HCT116 (cell line): ENCODE results near the gene DLK1. TPM values are rescaled to one million over a fixed set of nuclear protein-coding genes. Genes with fewer than 3 reads are reported as not detected.

Experiments used
- ATAC-seq: fragments of 200-7000 bp; cut with Tn5 transposase; 2 replicates; pipeline ENCODE4 v1.9.1; 2020; ENCODE audit warnings: mild to moderate bottlenecking, moderate library complexity
- BruUV-seq: library from RNA; stranded (reverse); fragments of 400-500 nt; replicated peaks from 2 replicates; lab custom pipeline; 2021; lab: Mats Ljungman, UMichigan
- CTCF ChIA-PET: fragments of 300-600 bp; sonication (Branson Sonifier 250); formaldehyde crosslinking; loops from one replicate; lab custom pipeline; 2021; ENCODE audit warnings: antibody characterized with exemption; lab: Charles Lee
- POLR2A ChIA-PET: fragments of 300-600, 350-600 bp; sonication (Branson Sonifier 250); formaldehyde crosslinking; loops from one replicate; lab custom pipeline; 2021; ENCODE audit warnings: antibody characterized with exemption; lab: Charles Lee
- RAD21 ChIA-PET, 2 experiments: fragments of 300-600 bp; sonication (Branson Sonifier 250); formaldehyde crosslinking; loops; one replicate each; lab custom pipeline; 2023; ENCODE audit warnings: low total read pairs in 2 of 2; ENCODE audit not compliant: uncharacterized antibody in 2 of 2, unreplicated experiment in 2 of 2, low non-redundant PET in 1 of 2; lab: Charles Lee
- DNase-seq: peaks from one replicate; pipeline ENCODE4 v3.0.0-alpha.2; 2010; ENCODE audit warnings: low read depth, low spot score
- H2AFZ ChIP-seq: fragments of 200-600 bp; shearing (Covaris generic), sonication (generic); 2 replicates; pipeline ENCODE4 v1.6.1; 2017; ENCODE audit warnings: low read depth, mixed run types, mixed read lengths, antibody characterized with exemption, low read length; ENCODE audit not compliant: poor library complexity, severe bottlenecking
- H3K27ac ChIP-seq: 2 replicates; pipeline ENCODE4 v1.5.1; 2012; ENCODE audit warnings: low read depth, low read length
- H3K27me3 ChIP-seq: fragments of 200-600 bp; sonication (generic); 2 replicates; pipeline ENCODE4 v1.6.1; 2016; ENCODE audit warnings: mixed run types, low read length, mixed read lengths; ENCODE audit not compliant: insufficient read depth
- H3K36me3 ChIP-seq, 2 experiments: fragments of 200-500 bp in 1 of 2; fragments of 200-600 bp in 1 of 2; sonication (Bioruptor generic) in 1 of 2; sonication (generic) in 1 of 2; 2 replicates each; pipeline versions ENCODE4 v1.5.1 to v1.6.1; 2014 to 2016; ENCODE audit warnings: low read length in 2 of 2, inconsistent platforms in 1 of 2, mixed read lengths in 1 of 2, mixed run types in 1 of 2; ENCODE audit not compliant: insufficient read depth in 2 of 2, control insufficient read depth in 1 of 2
- H3K4me1 ChIP-seq, 2 experiments: fragments of 200-600 bp in 1 of 2; sonication (generic) in 1 of 2; 2 replicates each; pipeline versions ENCODE4 v1.5.1 to v1.6.1; 2012 to 2017; ENCODE audit warnings: low read length in 2 of 2, inconsistent platforms in 1 of 2, mild to moderate bottlenecking in 1 of 2, mixed read lengths in 1 of 2, mixed run types in 1 of 2, moderate library complexity in 1 of 2; ENCODE audit not compliant: insufficient read depth in 2 of 2, control insufficient read depth in 1 of 2
- H3K4me2 ChIP-seq: fragments of 200-600 bp; sonication (generic); 2 replicates; pipeline ENCODE4 v1.6.1; 2017; ENCODE audit warnings: mixed run types, low read length, mixed read lengths
- H3K4me3 ChIP-seq, 2 experiments: fragments of 200-600 bp in 1 of 2; sonication (generic) in 1 of 2; replicated peaks in 1 of 2; 2 replicates each; pipeline ENCODE4 v1.5.1; 2011 to 2016; ENCODE audit warnings: low read length in 2 of 2, control low read depth in 1 of 2, low read depth in 1 of 2, mild to moderate bottlenecking in 1 of 2, mixed read lengths in 1 of 2, mixed run types in 1 of 2
- H3K79me2 ChIP-seq: fragments of 200-600 bp; sonication (generic); 2 replicates; pipeline ENCODE4 v1.6.1; 2017; ENCODE audit warnings: mild to moderate bottlenecking, mixed run types, low read length, moderate library complexity, mixed read lengths; ENCODE audit not compliant: insufficient read depth
- H3K9ac ChIP-seq: fragments of 200-600 bp; sonication (generic); 2 replicates; pipeline ENCODE4 v1.6.1; 2016; ENCODE audit warnings: low read length, mixed read lengths
- H3K9me2 ChIP-seq: fragments of 200-600 bp; sonication (generic), shearing (Covaris generic); 2 replicates; pipeline ENCODE4 v1.6.1; 2017; ENCODE audit warnings: mixed run types, mild to moderate bottlenecking, moderate library complexity; ENCODE audit not compliant: insufficient read depth
- H3K9me3 ChIP-seq, 2 experiments: fragments of 200-500 bp in 1 of 2; fragments of 200-600 bp in 1 of 2; sonication (Bioruptor generic) in 1 of 2; sonication (generic) in 1 of 2; 2 replicates each; pipeline ENCODE4 v1.6.1; 2014 to 2017; ENCODE audit warnings: low read length in 2 of 2, mixed read lengths in 2 of 2, inconsistent platforms in 1 of 2, low read depth in 1 of 2, mild to moderate bottlenecking in 1 of 2, mixed run types in 1 of 2, moderate library complexity in 1 of 2; ENCODE audit not compliant: control insufficient read depth in 1 of 2, insufficient read depth in 1 of 2
- H4K20me1 ChIP-seq: fragments of 200-600 bp; sonication (generic), shearing (Covaris generic); 2 replicates; pipeline ENCODE4 v1.6.1; 2017; ENCODE audit warnings: mixed run types, mild to moderate bottlenecking, moderate library complexity; ENCODE audit not compliant: insufficient read depth
- EGR1 ChIP-seq: IDR thresholded peaks from 2 replicates; pipeline ENCODE4 v1.6.1; 2012; ENCODE audit warnings: low read depth
- EZH2phosphoT487 ChIP-seq: fragments of 200-600 bp; IDR thresholded peaks from 2 replicates; pipeline ENCODE4 v1.6.1; 2018; ENCODE audit warnings: antibody characterized with exemption, borderline replicate concordance
- FOSL1 ChIP-seq: IDR thresholded peaks from 2 replicates; pipeline ENCODE4 v1.6.1; 2012; ENCODE audit warnings: low read depth
- POLR2AphosphoS5 ChIP-seq: IDR thresholded peaks from 2 replicates; pipeline ENCODE4 v1.6.1; 2011; ENCODE audit warnings: mild to moderate bottlenecking, low read depth, low read length, moderate library complexity
- TCF7L2 ChIP-seq: IDR thresholded peaks from 2 replicates; pipeline ENCODE4 v1.7.0; 2011; ENCODE audit warnings: borderline replicate concordance, inconsistent platforms; ENCODE audit not compliant: insufficient read depth, insufficient read length; ENCODE audit errors: extremely low read depth
- ZFX ChIP-seq: fragments of 450-650 bp; IDR thresholded peaks from 2 replicates; pipeline ENCODE4 v1.6.1; 2017
- ZNF274 ChIP-seq: fragments of 200-500 bp; sonication (Bioruptor generic); IDR thresholded peaks from 2 replicates; pipeline ENCODE4 v1.6.1; 2014; ENCODE audit warnings: mild to moderate bottlenecking, low read depth, low read length, inconsistent platforms
- intact Hi-C: fragments of 100-400 bp; cut with micrococcal nuclease; formaldehyde crosslinking; loops from 2 replicates; pipeline ENCODE4 v1.10.0; 2022
- total RNA-seq: library from RNA; stranded (reverse); gene quantifications from one replicate; pipeline ENCODE4 v1.2.1, GENCODE V29; 2021; ENCODE audit not compliant: unreplicated experiment
- TF ChIP-seq, protein P1 (sequence below), 3 experiments: fragments of 200-600 bp in 1 of 3; sonication (generic) in 1 of 3; IDR thresholded peaks in 2 of 3; conservative IDR thresholded peaks in 1 of 3; 2 replicates each; pipeline ENCODE4 v1.5.1; 2012 to 2017; ENCODE audit warnings: low read depth in 2 of 3, low read length in 2 of 3, antibody characterized with exemption in 1 of 3, borderline replicate concordance in 1 of 3, control low read depth in 1 of 3, mild to moderate bottlenecking in 1 of 3, mixed read lengths in 1 of 3, mixed run types in 1 of 3, moderate library complexity in 1 of 3; ENCODE audit not compliant: insufficient read depth in 1 of 3
- TF ChIP-seq, protein P2 (sequence below): IDR thresholded peaks from 2 replicates; pipeline ENCODE4 v1.6.1; 2012; ENCODE audit warnings: low read depth

The DLK1 gene
- total RNA-seq, 1 experiment from 2014 or later = 1.5 TPM

DNA sequence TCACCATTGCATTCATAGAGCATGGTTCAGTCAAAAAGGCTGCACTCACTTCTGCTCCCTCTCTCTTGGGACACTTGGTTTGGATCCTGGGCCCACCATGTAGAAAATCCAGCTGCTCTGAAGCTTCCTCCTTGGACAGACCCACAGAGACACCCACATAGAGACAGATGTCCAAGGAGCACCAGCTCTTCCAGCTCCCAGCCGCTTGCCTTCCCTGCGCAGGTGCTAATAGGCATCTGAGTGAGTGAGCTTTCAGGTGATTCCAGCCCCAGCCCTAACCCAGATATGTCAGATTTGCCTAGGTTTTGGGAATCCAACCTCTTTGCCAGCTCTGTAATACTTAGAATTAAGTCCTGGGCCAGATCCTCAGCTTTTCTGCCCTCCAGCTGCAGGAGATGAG, 38.6 kb downstream of the DLK1 start:
- no TSS peak for BruUV-seq
- Histone ChIP-seq H4K20me1 (no peaks in the 10 kb centered on the region), H3K9me3 (no peaks in the 10 kb centered on the region), H3K27me3 (peaks cover 5% of the 10 kb centered on the region; the same call in 1 of the 2 replicates), H3K4me2 (no peak overlapping the region), H2AFZ (no peak overlapping the region), H3K4me3 (no peak overlapping the region), H3K9me2 (no peaks in the 10 kb centered on the region), H3K79me2 (no peaks in the 10 kb centered on the region), H3K4me1 (peaks cover 0 to 15% of the 10 kb centered on the region in 2 experiments; a peak in 2 of 4 replicates), H3K27ac (no peak overlapping the region), H3K9ac (no peak overlapping the region), H3K36me3 (no peaks in the 10 kb centered on the region)
- CTCF ChIA-PET = no interaction called here
- intact Hi-C loops = no loop called here
- RAD21 ChIA-PET = no interaction called here
- ATAC-seq (no peak), DNase-seq (no peak)
- POLR2A ChIA-PET = no interaction called here
- TF ChIP-seq TCF7L2 (no peak), FOSL1 (no peak), POLR2AphosphoS5 (no peak), EZH2phosphoT487 (no peak), ZFX (no peak), EGR1 (no peak), ZNF274 (no peak)
- TF ChIP-seq, protein P1, sequence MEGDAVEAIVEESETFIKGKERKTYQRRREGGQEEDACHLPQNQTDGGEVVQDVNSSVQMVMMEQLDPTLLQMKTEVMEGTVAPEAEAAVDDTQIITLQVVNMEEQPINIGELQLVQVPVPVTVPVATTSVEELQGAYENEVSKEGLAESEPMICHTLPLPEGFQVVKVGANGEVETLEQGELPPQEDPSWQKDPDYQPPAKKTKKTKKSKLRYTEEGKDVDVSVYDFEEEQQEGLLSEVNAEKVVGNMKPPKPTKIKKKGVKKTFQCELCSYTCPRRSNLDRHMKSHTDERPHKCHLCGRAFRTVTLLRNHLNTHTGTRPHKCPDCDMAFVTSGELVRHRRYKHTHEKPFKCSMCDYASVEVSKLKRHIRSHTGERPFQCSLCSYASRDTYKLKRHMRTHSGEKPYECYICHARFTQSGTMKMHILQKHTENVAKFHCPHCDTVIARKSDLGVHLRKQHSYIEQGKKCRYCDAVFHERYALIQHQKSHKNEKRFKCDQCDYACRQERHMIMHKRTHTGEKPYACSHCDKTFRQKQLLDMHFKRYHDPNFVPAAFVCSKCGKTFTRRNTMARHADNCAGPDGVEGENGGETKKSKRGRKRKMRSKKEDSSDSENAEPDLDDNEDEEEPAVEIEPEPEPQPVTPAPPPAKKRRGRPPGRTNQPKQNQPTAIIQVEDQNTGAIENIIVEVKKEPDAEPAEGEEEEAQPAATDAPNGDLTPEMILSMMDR (IDR thresholded peaks at IDR 0.05 in 2 of 3, conservative IDR thresholded peaks at IDR 0.05 in 1 of 3; ENCODE audit: borderline replicate concordance in 1 of 3, insufficient read depth in 1 of 3, low read depth in 2 of 3, low read length in 2 of 3) = no peak
- TF ChIP-seq, protein P2, sequence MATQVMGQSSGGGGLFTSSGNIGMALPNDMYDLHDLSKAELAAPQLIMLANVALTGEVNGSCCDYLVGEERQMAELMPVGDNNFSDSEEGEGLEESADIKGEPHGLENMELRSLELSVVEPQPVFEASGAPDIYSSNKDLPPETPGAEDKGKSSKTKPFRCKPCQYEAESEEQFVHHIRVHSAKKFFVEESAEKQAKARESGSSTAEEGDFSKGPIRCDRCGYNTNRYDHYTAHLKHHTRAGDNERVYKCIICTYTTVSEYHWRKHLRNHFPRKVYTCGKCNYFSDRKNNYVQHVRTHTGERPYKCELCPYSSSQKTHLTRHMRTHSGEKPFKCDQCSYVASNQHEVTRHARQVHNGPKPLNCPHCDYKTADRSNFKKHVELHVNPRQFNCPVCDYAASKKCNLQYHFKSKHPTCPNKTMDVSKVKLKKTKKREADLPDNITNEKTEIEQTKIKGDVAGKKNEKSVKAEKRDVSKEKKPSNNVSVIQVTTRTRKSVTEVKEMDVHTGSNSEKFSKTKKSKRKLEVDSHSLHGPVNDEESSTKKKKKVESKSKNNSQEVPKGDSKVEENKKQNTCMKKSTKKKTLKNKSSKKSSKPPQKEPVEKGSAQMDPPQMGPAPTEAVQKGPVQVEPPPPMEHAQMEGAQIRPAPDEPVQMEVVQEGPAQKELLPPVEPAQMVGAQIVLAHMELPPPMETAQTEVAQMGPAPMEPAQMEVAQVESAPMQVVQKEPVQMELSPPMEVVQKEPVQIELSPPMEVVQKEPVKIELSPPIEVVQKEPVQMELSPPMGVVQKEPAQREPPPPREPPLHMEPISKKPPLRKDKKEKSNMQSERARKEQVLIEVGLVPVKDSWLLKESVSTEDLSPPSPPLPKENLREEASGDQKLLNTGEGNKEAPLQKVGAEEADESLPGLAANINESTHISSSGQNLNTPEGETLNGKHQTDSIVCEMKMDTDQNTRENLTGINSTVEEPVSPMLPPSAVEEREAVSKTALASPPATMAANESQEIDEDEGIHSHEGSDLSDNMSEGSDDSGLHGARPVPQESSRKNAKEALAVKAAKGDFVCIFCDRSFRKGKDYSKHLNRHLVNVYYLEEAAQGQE = no peak
